HG03378 (cell line): ENCODE data around the gene STK32B.

ENCODE experiments used
- ATAC-seq: cut with Tn5 transposase; IDR thresholded peaks from one replicate; pipeline ENCODE4 v1.9.1; 2021; ENCODE audit warnings: mild to moderate bottlenecking, moderate library complexity; ENCODE audit not compliant: unreplicated experiment

Gene STK32B

GRCh38 chr4:5330339-5330989 is 279.2 kb downstream of the STK32B start:
- no peak for ATAC-seq

- no peak for ATAC-seq
Measured at GRCh38 chr4:5337731-5338130, 286.5 kb downstream of the STK32B start.

GRCh38 chr4:5338531-5338930 is 287.3 kb downstream of the STK32B start:
- no peak for ATAC-seq

GRCh38 chr4:5340991-5341451 is 289.7 kb downstream of the STK32B start:
- ATAC-seq: no peak

GRCh38 chr4:5341526-5341925 is 290.2 kb downstream of the STK32B start:
- no peak for ATAC-seq

- no peak for ATAC-seq
Measured at GRCh38 chr4:5355846-5356245, 304.6 kb downstream of the STK32B start.

- no peak for ATAC-seq
Measured at GRCh38 chr4:5357870-5358269, 306.6 kb downstream of the STK32B start.

GRCh38 chr4:5361968-5362367 is 310.7 kb downstream of the STK32B start:
- ATAC-seq: no peak

- ATAC-seq: no peak
Measured at GRCh38 chr4:5364406-5364805, 313.1 kb downstream of the STK32B start.

GRCh38 chr4:5365071-5366008 is 314.1 kb downstream of the STK32B start:
- ATAC-seq: no peak

GRCh38 chr4:5366009-5366386 is 314.7 kb downstream of the STK32B start:
- no peak for ATAC-seq

GRCh38 chr4:5366421-5366820 is 315.1 kb downstream of the STK32B start:
- ATAC-seq: no peak

- no peak for ATAC-seq
Measured at GRCh38 chr4:5368426-5368825, 317.1 kb downstream of the STK32B start.

- ATAC-seq: no peak
Measured at GRCh38 chr4:5370286-5370685, 319.0 kb downstream of the STK32B start.

GRCh38 chr4:5371415-5372190 is 320.3 kb downstream of the STK32B start:
- no peak for ATAC-seq

- ATAC-seq: no peak
Measured at GRCh38 chr4:5372198-5372597, 320.9 kb downstream of the STK32B start.

- no peak for ATAC-seq
Measured at GRCh38 chr4:5373327-5373726, 322.0 kb downstream of the STK32B start.

- no peak for ATAC-seq
Measured at GRCh38 chr4:5374592-5374991, 323.3 kb downstream of the STK32B start.

- no peak for ATAC-seq
Measured at GRCh38 chr4:5374994-5375393, 323.7 kb downstream of the STK32B start.

- ATAC-seq: no peak
Measured at GRCh38 chr4:5376015-5376414, 324.7 kb downstream of the STK32B start.

- no peak for ATAC-seq
Measured at GRCh38 chr4:5378002-5378401, 326.7 kb downstream of the STK32B start.
